Fibroblast of skin of right biceps (primary cell): ENCODE data around the gene CEP76.

Source experiments
- DNase-seq: peaks from one replicate; pipeline ENCODE4 v3.0.0-alpha.2; 2013

Gene CEP76, protein sequence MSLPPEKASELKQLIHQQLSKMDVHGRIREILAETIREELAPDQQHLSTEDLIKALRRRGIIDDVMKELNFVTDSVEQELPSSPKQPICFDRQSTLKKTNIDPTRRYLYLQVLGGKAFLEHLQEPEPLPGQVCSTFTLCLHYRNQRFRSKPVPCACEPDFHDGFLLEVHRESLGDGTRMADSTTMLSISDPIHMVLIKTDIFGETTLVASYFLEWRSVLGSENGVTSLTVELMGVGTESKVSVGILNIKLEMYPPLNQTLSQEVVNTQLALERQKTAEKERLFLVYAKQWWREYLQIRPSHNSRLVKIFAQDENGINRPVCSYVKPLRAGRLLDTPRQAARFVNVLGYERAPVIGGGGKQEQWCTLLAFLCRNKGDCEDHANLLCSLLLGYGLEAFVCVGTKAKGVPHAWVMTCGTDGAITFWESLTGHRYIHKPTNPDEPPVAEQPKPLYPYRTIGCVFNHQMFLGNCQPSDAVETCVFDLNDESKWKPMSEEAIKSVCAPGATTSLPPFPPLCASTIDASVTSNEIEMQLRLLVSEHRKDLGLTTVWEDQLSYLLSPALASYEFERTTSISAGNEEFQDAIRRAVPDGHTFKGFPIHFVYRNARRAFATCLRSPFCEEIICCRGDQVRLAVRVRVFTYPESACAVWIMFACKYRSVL

DNA sequence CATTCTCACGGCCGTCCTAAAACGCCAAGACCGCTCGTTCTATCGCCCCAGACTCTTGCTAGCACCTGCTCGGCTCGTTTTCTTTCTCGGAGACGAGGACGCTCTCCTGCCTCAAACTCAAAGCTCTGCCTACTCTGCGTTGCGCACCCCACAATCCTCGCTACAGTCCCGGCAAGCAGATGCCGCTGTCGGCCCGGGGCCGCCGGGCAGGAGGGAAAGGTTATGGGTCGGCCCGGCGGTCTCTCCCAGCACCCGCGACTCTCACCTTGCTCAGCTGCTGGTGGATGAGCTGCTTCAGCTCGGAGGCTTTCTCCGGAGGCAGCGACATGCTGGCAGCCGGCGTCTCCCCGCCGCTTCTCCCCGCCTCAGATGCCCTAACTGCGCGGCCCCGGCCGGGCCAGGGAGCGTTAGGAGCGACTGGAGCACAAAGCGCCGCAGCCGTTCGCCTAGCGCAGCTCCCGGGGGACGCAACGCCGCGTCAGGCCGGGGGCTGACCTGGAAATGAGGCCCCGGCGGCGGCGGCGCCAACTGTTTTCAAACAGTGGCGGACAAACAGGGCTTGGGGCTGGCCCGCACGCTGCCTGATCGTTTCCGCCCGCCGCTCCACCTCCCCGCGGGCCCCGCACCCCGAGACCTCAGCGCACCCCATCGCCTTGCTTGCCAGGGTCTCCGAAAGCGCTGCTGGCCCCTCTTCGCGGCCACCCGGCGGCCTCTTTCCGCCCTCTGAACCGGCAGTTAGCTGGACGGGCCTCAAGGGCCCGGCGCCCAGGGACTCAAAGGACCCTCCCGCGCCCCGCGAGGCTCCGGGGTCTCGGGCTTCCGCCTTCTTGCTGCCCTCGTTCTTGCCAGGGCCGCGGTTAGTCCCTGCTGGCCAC lies at the start of gene CEP76, which contains the start of gene PSMG2:
Gene CEP76, minus strand, starts transcription at position 503 of the 875 bp plus-strand sequence. Its CDS starts 175 bp downstream, at position 328.
Gene PSMG2, plus strand, starts transcription at position 822 of the 875 bp plus-strand sequence. CDS start 66 bp downstream, outside the sequence.
- DNase-seq, result peak; percentile 90

DNA sequence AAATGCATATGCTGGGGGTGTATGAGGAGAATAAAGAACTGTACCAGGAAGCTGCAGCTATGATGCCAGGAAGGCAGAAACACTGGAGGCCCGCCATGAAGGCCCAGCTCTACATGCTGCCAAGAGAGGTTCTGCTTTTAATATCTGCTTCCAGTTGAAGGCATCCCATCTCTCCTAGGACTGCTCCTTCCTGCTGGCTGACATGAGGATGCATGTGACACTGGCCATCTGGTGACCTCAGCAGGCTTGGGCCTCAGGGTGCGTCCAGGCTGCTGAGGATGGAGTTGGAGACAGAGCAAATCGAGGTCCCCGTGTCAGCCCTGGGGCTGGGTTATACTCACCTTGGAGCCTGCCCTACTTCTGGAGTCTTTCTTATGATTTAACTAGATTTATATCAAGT lies 49.4 kb upstream of the CEP76 start:
- DNase-seq, result no peak

DNA sequence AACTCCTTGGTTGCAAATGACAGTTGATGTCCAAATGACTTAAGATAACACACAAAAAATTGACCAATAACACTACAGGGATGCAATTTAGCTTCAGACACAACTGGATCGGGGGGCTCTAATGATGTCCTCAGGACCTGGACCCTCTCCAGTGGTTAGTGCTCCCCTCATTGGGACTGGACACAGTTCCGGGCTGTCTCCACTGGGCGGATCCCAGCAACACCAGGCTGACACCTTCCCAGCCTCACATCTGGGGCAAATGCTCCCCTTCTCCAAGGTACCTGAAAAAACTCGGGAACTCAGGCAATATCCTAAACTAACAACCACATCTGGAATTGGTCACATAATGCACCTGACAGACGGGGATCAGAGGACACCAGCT lies 49.0 kb upstream of the CEP76 start:
- DNase-seq, result no peak

DNA sequence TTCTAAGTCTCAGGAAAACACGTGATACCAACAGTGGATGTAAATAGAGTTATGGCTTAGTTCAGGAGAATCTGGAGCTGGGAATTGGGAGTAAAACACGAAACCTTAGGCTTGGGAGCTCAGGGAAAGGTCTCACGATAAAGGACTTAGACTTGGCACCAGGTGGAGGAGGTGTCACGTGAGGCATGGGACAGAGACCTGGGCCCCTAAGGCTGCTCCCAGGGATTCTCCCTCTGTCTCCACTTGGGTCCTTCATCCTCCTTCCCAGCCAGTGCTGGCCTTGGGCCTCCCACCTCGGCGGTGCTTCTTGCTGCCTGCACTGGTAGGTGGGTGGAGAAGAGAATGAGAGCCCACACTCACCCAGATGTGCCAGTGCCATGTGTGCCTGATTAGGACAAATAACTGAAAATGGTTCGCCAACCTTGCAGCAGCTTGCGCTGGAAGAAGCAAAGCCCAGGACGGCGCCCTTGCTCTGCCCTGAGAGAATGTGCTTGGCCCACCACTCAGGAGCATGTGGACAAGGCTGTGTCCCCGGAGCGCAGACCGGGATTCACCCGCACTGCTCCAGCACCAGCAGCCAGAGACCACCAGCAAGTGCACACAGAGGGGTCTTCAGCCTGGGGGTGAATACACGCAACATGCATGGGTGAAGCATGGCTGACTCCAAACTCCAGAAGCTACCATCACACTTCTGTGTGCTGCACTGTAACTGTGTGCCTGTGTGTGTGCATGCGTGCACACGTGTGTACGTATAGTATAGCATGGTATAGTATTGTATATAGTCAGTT lies 48.4 kb upstream of the CEP76 start:
- DNase-seq, result no peak

DNA sequence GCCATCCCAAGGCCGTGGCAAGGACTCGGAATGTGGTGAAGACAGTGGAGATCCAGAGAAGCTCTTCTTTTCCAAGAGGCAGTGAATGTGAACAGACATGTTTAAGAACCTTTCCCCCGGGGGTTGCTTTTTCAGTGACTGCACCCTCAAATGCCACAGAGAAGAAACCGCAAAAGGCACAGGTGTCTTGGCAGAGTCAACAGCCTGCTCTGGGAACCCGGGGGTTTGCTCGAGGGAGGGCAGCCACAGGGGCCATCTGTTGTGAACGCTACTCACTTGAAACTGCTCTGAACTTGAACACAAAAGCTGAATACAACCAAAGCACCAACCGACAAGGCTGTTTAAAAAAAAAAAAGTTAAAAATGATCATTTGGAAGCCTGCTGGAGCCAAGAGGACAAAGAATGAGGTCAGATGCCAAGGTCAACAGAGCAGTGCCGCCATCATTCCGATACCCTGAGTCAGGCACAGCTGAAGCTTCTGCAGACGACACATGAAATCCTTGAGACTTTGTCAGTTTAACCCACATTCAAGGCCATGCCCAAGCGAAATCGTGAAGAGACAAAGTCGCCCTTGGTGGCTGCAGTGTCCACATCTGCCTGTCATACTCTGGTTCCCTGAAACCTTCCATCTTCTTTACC lies 47.7 kb upstream of the CEP76 start:
- DNase-seq, result peak; percentile 24

DNA sequence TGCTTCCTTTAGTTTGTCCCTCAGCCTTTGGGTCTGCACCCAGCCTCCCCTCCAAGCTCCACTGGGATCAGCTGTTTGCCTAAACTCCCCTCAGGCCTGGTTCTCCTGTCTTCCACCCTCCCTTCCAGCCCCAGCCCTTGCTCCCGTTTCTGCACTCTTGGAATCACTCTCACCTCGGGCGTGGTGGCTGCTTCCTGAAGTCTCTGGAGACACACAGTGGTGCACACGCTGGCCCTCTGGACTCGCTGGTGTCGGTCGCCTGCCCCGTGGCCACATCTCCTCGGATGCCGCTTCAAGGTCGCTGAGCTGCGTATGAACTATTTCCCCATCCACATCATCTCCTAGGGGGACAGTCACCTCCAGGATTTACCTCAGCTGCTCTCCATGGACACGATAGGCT lies 46.6 kb upstream of the CEP76 start:
- DNase-seq, result no peak

DNA sequence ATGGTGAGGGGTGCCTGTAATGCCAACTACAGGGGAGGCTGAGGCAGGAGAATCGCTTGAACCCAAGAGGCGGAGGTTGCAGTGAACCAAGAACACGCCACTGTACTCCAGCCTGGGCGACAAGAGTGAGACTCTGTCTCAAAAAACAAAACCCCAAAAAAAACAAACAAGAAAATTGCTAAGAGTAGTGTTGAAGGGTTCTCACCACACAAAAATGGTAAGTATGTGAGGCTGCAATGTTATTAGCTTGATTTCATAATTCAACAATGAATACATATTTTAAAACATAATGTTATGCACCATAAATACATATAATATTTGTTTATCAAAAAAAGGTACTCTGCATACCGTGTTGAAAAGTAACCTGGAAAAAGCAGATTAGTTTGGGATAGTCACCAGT lies 46.1 kb upstream of the CEP76 start:
- DNase-seq, result peak; percentile 26

DNA sequence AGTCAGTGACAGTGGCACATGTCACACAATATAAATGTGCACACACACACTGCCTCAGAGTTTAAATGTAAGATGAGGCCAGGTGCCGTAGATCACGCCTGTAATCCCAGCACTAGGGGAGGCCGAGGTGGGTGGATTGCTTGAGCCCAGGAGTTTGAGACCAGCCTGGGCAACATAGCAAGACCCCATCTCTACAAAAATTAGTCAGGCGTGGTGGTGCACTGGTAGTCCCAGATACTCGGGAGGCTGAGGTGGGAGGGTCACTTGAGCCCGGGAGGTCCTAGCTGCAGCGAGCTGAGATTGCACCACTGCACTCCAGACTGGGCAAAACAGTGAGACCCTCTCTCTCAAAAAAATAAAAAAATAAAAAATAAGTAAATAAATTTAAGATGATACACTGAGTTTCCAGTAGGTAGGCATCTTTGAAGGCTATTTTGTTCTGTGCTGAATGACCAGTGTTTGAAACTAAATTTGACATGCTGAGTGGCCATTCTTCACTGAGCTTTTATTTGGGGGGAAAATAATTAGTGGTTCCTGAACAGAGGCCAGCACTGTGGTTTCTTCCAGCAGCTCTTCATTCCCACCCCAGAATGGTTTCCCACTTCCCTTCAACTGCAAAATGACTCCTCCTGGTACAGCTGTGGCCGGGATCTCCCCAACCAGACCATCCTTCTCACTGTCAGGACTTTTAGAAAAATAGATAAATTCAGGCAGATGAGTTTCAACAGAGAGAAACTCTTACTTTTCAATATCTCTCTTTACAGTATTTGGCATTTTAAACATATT lies 45.2 kb upstream of the CEP76 start:
- DNase-seq, result peak; percentile 47

DNA sequence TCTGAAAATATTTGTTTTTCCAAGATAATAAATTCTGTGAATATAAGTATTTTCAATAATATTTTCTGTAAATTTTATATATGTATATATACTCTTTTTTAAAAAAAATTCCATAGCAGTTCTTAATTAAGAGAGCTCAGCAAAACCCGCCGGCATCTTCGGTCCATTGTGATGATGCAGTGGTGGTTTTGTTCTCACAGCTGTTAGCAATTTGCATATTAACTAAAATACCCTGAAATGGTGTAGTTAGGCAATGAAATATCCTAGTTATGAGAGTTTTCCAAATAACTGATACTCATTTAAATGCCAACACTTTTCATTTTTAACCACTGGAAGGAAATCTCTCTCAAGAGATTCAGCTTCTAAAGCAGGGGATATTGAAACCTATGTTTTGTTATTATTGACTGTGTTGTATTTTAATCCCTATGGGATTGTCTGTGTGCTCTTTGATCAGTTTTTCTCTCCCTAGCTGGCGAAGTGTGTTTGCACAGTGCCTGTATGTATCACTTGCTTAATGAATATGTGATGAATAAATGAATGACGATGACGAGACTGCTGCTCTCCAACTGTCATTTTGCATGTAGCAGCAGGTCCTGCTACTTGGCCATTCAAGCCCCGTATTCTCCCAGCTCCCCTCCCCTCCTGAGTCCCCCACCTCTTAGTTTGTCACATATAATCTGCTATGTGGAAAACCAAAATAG lies 42.7 kb upstream of the CEP76 start:
- DNase-seq, result peak; percentile 75

DNA sequence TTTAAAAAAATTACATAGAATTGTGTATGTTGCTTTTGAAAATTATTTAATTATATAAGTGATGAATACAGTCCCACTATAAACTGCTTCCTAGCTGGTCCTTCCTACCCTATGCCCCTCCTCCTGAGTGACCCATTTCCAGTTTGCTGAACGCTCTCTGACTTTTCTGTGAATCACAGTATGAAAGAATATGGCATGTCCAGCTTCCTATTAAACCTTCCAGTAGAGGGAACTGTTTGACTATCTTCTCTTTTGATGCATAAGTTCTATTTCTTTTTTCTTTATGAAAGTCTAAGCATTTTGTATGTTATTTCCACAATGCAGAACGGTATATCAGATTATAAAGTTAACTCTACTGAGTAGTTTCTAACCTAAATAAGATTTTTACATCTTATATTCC lies 41.6 kb upstream of the CEP76 start:
- peak; percentile 71 for DNase-seq

DNA sequence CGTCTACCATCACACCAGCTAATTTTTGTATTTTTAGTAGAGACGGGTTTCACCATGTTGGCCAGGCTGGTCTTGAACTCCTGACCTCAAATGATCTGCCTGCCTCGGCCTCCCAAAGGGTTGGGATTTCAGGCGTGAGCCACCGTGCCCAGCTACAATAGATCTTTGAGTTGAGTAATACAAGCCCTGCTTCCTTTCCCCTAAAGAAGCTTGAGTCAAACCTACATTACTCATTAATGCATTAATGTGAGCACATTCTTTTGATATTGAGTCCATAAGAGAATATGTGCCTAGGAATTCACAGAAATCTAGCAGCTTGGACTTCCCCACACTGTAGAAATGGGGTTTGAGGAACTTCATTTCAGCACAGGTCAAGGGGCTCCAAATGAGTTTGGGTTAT lies 39.9 kb upstream of the CEP76 start:
- peak; percentile 87 for DNase-seq

DNA sequence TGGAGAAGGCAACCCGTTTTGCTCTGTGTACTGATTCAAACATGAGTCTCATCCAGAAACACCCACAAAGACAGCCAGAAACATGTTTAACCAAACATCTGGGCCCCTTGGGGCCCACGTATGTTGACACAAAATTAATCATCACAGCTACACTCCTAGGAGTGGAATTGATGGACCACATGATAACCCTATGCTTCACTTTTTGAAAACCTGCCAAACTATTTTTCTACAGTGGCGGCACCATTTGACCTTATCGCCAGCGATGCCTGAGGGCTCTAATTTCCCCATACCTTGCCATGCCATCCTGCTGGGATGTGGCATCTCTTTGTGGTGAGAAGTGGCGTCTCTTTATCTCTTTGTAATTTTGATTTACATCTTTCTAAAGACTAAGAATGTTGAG lies 38.8 kb upstream of the CEP76 start:
- DNase-seq, result peak; percentile 84

DNA sequence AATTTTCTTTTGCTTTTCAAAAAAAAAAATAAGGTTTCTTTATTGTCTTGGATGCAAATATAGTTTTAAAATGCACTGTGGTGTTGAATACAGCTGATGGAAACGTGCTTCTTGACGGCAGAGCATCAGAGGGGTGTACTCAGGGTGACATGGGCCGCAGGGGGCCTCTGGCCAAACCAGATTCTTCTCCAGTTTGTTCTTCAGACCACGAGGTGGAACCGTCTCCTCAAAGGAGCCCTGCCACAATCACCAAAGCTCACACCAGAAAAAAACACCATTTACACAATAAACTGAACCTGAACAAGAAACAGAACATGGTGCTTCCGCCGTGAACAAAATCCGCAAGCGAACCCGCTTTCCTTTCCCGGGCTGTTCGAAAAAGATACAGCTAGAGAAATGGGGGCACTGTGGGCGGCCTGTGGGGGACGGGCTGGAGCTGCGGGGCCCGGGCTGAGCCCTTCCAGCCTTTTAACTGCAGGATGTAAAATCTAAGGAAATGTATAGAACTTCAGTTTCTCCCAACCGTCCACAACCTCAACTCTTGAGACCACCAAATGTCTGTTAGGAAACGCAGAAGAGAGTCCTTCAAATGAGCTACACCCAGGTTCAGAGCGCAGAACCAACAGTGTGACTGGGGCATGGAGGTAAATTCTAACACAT lies 34.9 kb upstream of the CEP76 start:
- DNase-seq, result no peak

DNA sequence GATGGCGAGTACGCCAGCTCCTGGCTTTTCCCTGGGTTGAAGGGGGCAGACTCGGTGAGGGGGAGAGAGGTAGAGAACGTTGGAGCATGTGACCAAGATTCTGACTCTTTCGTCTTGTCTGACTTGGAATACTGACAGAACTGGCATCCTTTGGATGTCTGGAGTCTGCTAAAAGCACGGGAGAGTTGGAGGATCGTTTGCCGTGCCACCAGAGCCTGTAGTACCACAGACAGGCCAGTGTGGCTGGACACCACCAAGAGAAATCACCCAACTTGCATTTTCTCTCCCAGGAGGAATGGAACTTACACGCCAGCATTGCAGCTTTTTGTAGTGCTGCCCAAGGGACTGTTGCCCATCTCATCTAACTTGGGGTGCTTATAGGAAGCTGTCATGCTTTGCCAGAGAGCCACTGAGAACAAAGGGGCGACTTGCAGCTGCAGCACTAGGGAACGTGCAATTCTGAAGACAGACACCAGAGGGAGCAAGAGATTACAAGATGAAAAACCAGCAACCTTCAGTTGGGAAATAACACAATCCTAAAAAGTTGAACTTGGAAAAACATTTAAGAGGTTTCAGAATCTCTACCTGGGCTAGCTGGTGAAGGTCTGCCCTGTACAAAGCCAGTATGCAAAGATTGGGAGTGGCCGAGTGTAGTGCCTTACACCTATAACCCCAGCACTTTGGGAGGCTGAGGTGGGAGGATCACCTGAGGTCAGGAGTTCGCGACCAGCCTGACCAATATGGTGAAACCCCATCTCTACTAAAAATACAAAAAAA lies 24.4 kb upstream of the CEP76 start:
- peak; percentile 63 for DNase-seq

DNA sequence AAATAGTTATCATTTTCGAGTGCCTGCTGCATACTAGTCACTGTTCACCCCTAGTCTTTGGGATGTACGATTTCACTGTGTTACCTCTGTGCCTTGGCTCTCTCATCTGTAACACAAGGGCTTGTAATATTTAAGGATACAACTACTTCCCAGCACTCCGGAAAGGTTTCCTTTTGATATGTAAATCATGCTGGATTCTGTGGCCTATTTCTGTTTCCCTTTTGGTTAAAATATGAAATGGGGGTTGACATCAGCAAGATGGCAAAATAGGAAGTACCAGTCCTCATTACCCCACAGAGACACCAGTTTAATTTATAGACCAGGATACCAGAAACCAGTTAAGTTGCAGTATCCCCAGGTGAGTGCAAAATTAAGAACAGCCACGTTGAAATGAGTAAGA lies 23.8 kb upstream of the CEP76 start:
- DNase-seq, result no peak

DNA sequence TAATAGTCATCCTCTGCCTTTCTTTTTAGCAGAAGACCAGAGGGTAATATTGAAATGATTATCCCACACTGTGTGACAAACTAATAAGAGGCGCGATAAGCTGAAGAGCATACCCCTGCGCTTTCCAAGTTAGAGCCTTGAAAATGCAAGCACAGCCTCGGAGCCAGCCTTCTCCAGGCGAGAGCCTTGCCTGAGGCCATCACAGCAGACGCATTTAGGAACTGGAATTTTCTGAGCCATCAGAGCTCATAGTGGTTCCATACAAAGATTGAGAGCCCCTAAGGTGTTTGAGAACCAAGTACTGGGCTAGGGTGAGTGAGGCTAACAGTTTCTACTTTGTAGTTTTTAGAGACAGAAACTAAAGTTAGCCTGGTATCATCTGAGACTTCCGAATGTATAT lies 20.2 kb upstream of the CEP76 start:
- no peak for DNase-seq

DNA sequence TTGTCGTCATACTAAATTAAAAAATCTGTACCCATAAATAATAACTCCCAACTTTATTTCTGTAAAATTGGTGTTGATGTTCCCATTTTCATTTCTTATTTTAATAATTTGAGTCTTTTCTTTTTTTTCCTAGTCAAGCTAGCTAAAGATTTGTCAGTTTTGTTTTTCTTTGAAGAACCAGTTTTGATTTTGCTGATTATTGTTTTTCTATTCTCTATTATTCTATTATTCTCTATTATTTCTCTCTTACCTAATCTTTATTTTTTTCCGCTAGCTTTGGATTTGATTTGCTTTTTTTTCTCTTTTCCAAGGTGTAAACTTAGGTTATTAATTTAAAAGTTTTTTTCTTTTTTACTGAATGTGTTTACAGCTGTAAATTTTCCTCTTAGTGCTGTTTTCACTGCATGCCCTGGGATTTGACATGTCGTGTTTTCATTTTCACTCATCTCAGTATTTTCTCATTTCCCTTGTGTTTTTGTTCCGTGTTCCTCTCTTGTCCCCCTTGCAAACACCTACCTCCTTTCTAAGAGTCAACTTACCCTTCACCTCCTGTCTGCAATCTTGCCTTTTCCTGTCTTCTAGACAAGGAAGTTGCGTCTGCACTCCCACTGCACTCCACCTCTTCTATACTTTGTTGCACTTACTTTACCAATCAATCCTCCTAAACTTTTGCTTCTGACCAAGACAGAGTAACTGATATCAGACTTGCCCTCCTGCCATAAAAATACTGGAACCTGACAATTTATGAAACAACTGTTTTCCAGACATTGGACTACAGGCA lies 19.2 kb upstream of the CEP76 start:
- DNase-seq, result no peak

DNA sequence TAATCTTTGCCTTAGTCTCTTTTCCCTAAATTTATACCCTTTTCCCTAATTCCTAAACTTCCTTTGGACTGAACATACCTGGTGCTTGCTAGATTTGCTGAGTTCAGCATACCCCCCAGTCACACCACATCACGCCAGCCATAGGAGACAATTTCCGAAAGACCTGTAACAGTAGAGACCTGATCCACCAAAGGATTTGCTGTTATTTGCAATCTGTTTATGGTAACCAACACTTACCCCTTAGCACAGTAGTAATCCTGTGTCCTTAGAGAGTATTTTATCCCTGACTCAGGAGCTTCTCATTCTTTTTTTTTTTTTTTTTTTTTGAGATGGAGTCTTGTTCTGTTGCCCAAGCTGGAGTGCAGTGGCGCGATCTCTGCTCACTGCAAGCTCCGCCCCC lies 8.9 kb upstream of the CEP76 start:
- DNase-seq, result no peak
